Dendritic cell treated with granulocyte-macrophage colony-stimulating factor and Interleukin-4, amounts not matched to agents 40 ng/mL and 50 ng/mL, for 4 days (primary cell): ENCODE data around the gene AGRP.
"Not testable (repeated sequence)": the region's sequence is repeated elsewhere in the genome, so short reads cannot be mapped to it uniquely, and the experiment has no call there.

Source experiments
- H3K27ac Mint-ChIP-seq: one replicate; pipeline ENCODE4 v1.8.0; 2022; ENCODE audit warnings: mild to moderate bottlenecking, mixed read lengths
- H3K27me3 Mint-ChIP-seq: one replicate; pipeline ENCODE4 v1.8.0; 2022; ENCODE audit warnings: mild to moderate bottlenecking, mixed read lengths
- H3K36me3 Mint-ChIP-seq: one replicate; pipeline ENCODE4 v1.8.0; 2022; ENCODE audit warnings: low read depth, mixed read lengths
- H3K4me1 Mint-ChIP-seq: one replicate; pipeline ENCODE4 v1.8.0; 2022; ENCODE audit warnings: low read depth, mixed read lengths
- H3K4me3 Mint-ChIP-seq: one replicate; pipeline ENCODE4 v1.8.0; 2022; ENCODE audit warnings: mild to moderate bottlenecking, moderate library complexity, mixed read lengths
- H3K9me3 Mint-ChIP-seq: one replicate; pipeline ENCODE4 v1.8.0; 2022; ENCODE audit warnings: mixed read lengths
- intact Hi-C: fragments of 100-400 bp; cut with micrococcal nuclease; formaldehyde crosslinking; loops from one replicate; pipeline ENCODE4 v1.15.0; 2022

Gene AGRP

DNA sequence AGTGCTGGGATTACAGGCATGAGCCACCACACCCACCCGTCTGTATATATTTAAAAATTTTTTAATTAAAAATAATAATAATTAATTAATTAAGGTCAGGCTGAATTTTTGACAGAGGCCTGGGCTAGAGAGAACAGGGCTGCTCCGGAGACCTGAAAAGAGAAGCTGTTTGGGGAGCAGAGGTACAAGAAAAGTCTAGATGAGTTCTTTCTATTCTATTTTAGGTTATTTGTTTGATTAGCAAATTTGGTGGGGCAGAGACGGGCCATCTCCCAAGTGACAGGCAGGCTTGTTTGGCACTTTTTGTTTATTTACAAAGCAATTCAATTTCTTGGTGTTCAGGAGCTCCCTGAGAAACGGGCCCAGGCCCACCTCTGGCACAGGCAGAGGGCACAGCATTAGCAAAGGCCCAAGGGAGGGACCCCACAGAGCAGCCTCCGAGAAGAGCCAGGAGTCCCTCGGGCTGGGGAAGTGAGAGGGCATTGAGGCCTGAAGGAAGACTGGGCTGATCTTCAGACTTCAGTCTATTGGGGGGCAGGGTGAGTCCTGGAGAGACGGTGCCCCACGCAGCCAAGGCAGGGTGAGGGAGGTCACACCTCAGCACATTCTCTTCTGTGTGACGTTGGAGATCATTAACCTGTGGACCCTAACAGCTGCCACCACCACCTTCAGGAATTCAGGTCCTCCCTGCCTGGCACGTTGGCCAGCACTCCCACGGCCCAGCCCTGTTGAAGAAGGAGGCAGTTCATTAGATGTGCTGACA lies 34.5 kb upstream of the AGRP start:
- Mint-ChIP-seq H3K27me3 (peaks cover 6% of the 10 kb centered on the region), H3K4me3 (no peak overlapping the region), H3K27ac (peak overlapping the region; percentile 41), H3K9me3 (no peaks in the 10 kb centered on the region), H3K36me3 (no peaks in the 10 kb centered on the region), H3K4me1 (peaks cover 66% of the 10 kb centered on the region)
- intact Hi-C loops, result loop anchor here (5.0 kb wide), 1 partner anchor 36 kb away; the partner anchor contains the start of genes AGRP and ATP6V0D1

GRCh38 chr16:67517155-67517445 lies 33.8 kb upstream of the AGRP start:
- no peak overlapping the region for H3K4me3 Mint-ChIP-seq
- H3K4me1 Mint-ChIP-seq, result peaks cover 63% of the 10 kb centered on the region
- intact Hi-C loops, result loop anchor here (5.0 kb wide), 1 partner anchor 35 kb away; the partner anchor contains the start of genes AGRP and ATP6V0D1
- no peaks in the 10 kb centered on the region for H3K9me3 Mint-ChIP-seq
- peaks cover 3% of the 10 kb centered on the region for H3K27me3 Mint-ChIP-seq
- no peak overlapping the region for H3K27ac Mint-ChIP-seq
- no peaks in the 10 kb centered on the region for H3K36me3 Mint-ChIP-seq

GRCh38 chr16:67516296-67517154 lies 33.2 kb upstream of the AGRP start:
- Mint-ChIP-seq H3K9me3 (no peaks in the 10 kb centered on the region), H3K27me3 (peaks cover 3% of the 10 kb centered on the region), H3K4me1 (peaks cover 62% of the 10 kb centered on the region), H3K27ac (peak overlapping the region; percentile 22), H3K36me3 (no peaks in the 10 kb centered on the region), H3K4me3 (no peak overlapping the region)
- intact Hi-C loops, result loop anchor here (5.0 kb wide), 1 partner anchor 34 kb away; the partner anchor contains the start of genes AGRP and ATP6V0D1

DNA sequence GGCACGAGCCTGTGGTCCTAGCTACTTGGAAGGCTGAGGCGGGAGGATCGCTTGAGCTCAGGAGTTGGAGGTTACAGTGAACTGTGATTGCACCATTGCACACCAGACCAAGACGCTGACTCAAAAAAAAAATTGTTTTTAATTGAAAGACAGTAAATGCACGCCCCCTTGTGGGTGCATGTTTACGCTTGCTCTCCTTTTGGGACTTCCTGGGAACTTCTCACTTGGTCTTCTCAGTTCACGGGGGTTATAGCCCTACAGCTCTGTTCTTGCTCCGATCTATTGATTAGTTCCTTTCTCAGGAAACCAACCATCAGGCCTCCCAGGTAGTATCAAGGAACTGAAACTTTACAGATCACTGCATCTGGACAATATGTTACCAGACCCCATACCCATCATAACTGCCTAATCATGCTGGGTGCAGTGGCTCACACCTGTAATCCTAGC lies 31.1 kb upstream of the AGRP start:
- H3K4me3 Mint-ChIP-seq, result no peak overlapping the region
- peaks cover 44% of the 10 kb centered on the region for H3K4me1 Mint-ChIP-seq
- H3K27me3 Mint-ChIP-seq, result peaks cover 2% of the 10 kb centered on the region
- no peaks in the 10 kb centered on the region for H3K36me3 Mint-ChIP-seq
- no peak overlapping the region for H3K27ac Mint-ChIP-seq
- H3K9me3 Mint-ChIP-seq, result no peaks in the 10 kb centered on the region
- intact Hi-C loops, result loop anchor here (1.0 kb wide), 1 partner anchor 20 kb away; no protein-coding TSS in a partner anchor

GRCh38 chr16:67513892-67514291 lies 30.5 kb upstream of the AGRP start:
- peaks cover 39% of the 10 kb centered on the region for H3K4me1 Mint-ChIP-seq
- intact Hi-C loops, result loop anchor here (1.0 kb wide), 1 partner anchor 20 kb away; no protein-coding TSS in a partner anchor
- H3K4me3 Mint-ChIP-seq, H3K36me3 Mint-ChIP-seq, H3K27ac Mint-ChIP-seq, H3K27me3 Mint-ChIP-seq, H3K9me3 Mint-ChIP-seq: not testable (repeated sequence)

GRCh38 chr16:67509016-67509415 lies 25.7 kb upstream of the AGRP start:
- Mint-ChIP-seq H3K4me3 (no peak overlapping the region), H3K9me3 (no peaks in the 10 kb centered on the region), H3K27me3 (no peaks in the 10 kb centered on the region), H3K4me1 (peaks cover 38% of the 10 kb centered on the region), H3K27ac (no peak overlapping the region), H3K36me3 (no peaks in the 10 kb centered on the region)
- intact Hi-C loops, result no loop called here

GRCh38 chr16:67506468-67506867 lies 23.1 kb upstream of the AGRP start:
- Mint-ChIP-seq H3K4me3 (peak overlapping the region; percentile 23), H3K27ac (peak overlapping the region; percentile 90), H3K4me1 (peaks cover 48% of the 10 kb centered on the region), H3K9me3 (no peaks in the 10 kb centered on the region), H3K36me3 (no peaks in the 10 kb centered on the region), H3K27me3 (no peaks in the 10 kb centered on the region)
- intact Hi-C loops, result no loop called here

GRCh38 chr16:67504031-67505021 lies 21.0 kb upstream of the AGRP start:
- no peak overlapping the region for H3K4me3 Mint-ChIP-seq
- H3K36me3 Mint-ChIP-seq, result peaks cover 3% of the 10 kb centered on the region
- no peaks in the 10 kb centered on the region for H3K9me3 Mint-ChIP-seq
- peak overlapping the region; percentile 80 for H3K27ac Mint-ChIP-seq
- H3K4me1 Mint-ChIP-seq, result peaks cover 51% of the 10 kb centered on the region
- H3K27me3 Mint-ChIP-seq, result no peaks in the 10 kb centered on the region
- intact Hi-C loops, result no loop called here

DNA sequence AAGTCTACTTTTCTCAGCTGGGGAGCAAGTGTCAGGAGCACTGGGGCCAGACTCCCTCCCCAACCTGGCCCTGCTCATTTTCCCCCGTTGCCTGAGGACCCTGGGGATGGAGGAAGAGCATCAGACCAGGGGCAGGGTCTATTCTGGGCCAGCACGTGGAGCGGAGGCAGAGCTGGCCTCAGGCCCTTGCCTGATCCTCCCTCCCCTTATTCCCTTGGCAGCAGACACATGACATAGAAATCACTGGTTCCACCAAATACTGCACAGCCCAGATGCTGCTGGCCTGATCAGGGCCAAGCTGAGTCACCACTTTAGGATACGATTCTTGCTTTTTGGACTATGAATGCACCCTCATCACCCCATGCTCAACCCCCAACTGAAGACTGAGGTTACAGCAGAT lies 15.8 kb upstream of the AGRP start:
- peaks cover 21% of the 10 kb centered on the region for H3K4me1 Mint-ChIP-seq
- intact Hi-C loops, result no loop called here
- H3K9me3 Mint-ChIP-seq, result no peaks in the 10 kb centered on the region
- H3K27me3 Mint-ChIP-seq, result no peaks in the 10 kb centered on the region
- H3K27ac Mint-ChIP-seq, result peak overlapping the region; percentile 38
- H3K4me3 Mint-ChIP-seq, result no peak overlapping the region
- peaks cover 19% of the 10 kb centered on the region for H3K36me3 Mint-ChIP-seq

DNA sequence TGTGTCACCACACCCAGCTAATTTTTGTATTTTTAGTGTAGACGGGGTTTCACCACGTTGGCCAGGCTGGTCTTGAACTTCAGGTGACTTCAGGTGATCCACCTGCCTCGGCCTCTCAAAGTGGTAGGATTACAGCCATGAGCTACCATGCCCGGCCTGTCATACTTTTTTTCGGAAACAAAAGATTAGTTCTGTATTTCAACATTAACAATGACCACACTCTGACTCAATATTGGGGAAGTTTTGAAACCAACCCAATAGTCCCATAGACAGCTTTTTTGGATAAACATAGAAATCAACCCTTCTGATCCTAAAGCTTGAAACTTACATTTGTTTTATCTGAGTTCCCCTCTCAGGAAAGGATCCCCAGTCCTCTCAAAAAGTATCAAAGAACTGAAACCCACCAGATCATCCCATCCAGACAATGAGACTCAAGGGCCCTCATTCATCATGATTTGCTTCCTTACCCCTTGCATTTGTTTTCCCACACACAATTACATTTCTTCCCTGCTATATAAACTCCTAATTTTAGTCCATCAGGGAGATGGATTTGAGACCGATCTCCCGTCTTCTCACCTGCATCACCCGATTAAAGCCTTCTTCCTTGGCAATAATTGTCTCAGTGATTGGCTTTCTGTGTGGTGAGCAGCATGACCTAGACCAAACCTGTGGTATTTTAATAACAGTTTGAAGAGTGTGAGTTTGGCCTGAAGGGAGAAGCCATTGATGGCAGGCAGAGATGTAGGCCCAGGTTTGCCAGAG lies 7.2 kb upstream of the AGRP start:
- Mint-ChIP-seq H3K4me1 (peaks cover 71% of the 10 kb centered on the region), H3K36me3 (peaks cover 2% of the 10 kb centered on the region), H3K9me3 (no peaks in the 10 kb centered on the region), H3K4me3 (peak overlapping the region; percentile 39), H3K27ac (peak overlapping the region; percentile 88), H3K27me3 (no peaks in the 10 kb centered on the region)
- intact Hi-C loops, result loop anchor here (1.0 kb wide), 1 partner anchor 9 kb away; the partner anchor contains the start of gene ATP6V0D1

- Mint-ChIP-seq H3K27me3 (no peaks in the 10 kb centered on the region), H3K27ac (peak overlapping the region; percentile 88), H3K9me3 (no peaks in the 10 kb centered on the region), H3K36me3 (peaks cover 9% of the 10 kb centered on the region), H3K4me3 (no peak overlapping the region), H3K4me1 (peaks cover 78% of the 10 kb centered on the region)
- intact Hi-C loops, result loop anchor here (1.0 kb wide), 1 partner anchor 8 kb away; the partner anchor contains the start of gene ATP6V0D1
Observed at GRCh38 chr16:67489401-67490083, 6.2 kb upstream of the AGRP start.

GRCh38 chr16:67487561-67487960 lies 4.2 kb upstream of the AGRP start:
- H3K36me3 Mint-ChIP-seq, result peaks cover 16% of the 10 kb centered on the region
- H3K27ac Mint-ChIP-seq, result peak overlapping the region; percentile 88
- H3K4me3 Mint-ChIP-seq, H3K9me3 Mint-ChIP-seq, H3K27me3 Mint-ChIP-seq, intact Hi-C loops: not testable (repeated sequence)
- H3K4me1 Mint-ChIP-seq, result peaks cover 88% of the 10 kb centered on the region
